Measurements from ENCODE around the gene LRRC75A.

Gene LRRC75A

GRCh38 chr17:16467044-16467443 is 24.9 kb downstream of the LRRC75A start:
- no peak overlapping the region for H3K4me3 ChIP-seq (replicated peaks; ENCODE audit: low read depth, low read length)
- no peak for TF ChIP-seq CTCF (IDR thresholded peaks at IDR 0.05; ENCODE audit: low read length, missing control alignments)
- no peak for DNase-seq (ENCODE audit: low read depth)

- DNase-seq (ENCODE audit: low read depth) = no peak
- no peak for TF ChIP-seq CTCF (IDR thresholded peaks at IDR 0.05; ENCODE audit: low read length, missing control alignments)
- no peak overlapping the region for H3K4me3 ChIP-seq (replicated peaks; ENCODE audit: low read depth, low read length)
Observed at GRCh38 chr17:16466407-16466806, 25.6 kb downstream of the LRRC75A start.

- no peak overlapping the region for H3K4me3 ChIP-seq (replicated peaks; ENCODE audit: low read depth, low read length)
- no peak for TF ChIP-seq CTCF (IDR thresholded peaks at IDR 0.05; ENCODE audit: low read length, missing control alignments)
- no peak for DNase-seq (ENCODE audit: low read depth)
Observed at GRCh38 chr17:16465861-16466338, 26.1 kb downstream of the LRRC75A start.

GRCh38 chr17:16465052-16465312 is 27.0 kb downstream of the LRRC75A start:
- no peak overlapping the region for H3K4me3 ChIP-seq (replicated peaks; ENCODE audit: low read depth, low read length)
- TF ChIP-seq CTCF (IDR thresholded peaks at IDR 0.05; ENCODE audit: low read length, missing control alignments) = no peak
- DNase-seq (ENCODE audit: low read depth) = no peak

- no peak overlapping the region for H3K4me3 ChIP-seq (replicated peaks; ENCODE audit: low read depth, low read length)
- TF ChIP-seq CTCF (IDR thresholded peaks at IDR 0.05; ENCODE audit: low read length, missing control alignments) = no peak
- no peak for DNase-seq (ENCODE audit: low read depth)
Observed at GRCh38 chr17:16464303-16465051, 27.5 kb downstream of the LRRC75A start.

GRCh38 chr17:16463358-16464302 is 28.4 kb downstream of the LRRC75A start:
- no peak overlapping the region for H3K4me3 ChIP-seq (replicated peaks; ENCODE audit: low read depth, low read length)
- peak; percentile 17 for TF ChIP-seq CTCF (IDR thresholded peaks at IDR 0.05; ENCODE audit: low read length, missing control alignments)
- DNase-seq (ENCODE audit: low read depth) = peak; percentile 45
